ENCODE results near the gene ROM1. TPM values are rescaled to one million over a fixed set of nuclear protein-coding genes. Genes with fewer than 3 reads are reported as not detected.
"Not testable (repeated sequence)": the region's sequence is repeated elsewhere in the genome, so short reads cannot be mapped to it uniquely, and the experiment has no call there.

The ROM1 gene
- total and polyA plus RNA-seq, 5 donors: 6.1 to 7.9 (median 6.8) TPM

DNA sequence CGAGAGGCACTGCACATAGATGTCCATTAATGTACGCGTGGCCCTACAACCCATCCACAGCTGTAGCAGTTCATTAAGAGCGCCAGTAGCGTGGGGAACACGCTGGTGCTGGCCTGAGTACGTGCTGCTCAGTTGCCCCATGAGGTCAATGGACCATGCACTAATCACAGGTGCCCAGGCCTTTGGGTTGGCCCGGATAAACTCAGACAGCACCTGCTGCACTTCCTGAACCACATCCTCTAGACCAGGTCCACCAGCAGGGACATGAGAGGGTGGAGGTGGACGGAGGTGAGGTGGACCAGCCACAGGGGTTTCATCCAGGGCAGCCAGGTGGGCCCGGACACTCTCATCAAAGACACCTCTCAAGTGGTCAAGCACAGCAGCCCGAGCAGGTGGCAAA lies 36.4 kb downstream of the ROM1 start:
- intact Hi-C loops (cut with DNase I): no loop called here
- peaks cover 3% of the 10 kb centered on the region for H3K4me1 ChIP-seq (ENCODE audit: control insufficient read depth, insufficient read depth, low read length)
- 90% methylated on average over 11 of the region's 11 CpGs for WGBS

DNA sequence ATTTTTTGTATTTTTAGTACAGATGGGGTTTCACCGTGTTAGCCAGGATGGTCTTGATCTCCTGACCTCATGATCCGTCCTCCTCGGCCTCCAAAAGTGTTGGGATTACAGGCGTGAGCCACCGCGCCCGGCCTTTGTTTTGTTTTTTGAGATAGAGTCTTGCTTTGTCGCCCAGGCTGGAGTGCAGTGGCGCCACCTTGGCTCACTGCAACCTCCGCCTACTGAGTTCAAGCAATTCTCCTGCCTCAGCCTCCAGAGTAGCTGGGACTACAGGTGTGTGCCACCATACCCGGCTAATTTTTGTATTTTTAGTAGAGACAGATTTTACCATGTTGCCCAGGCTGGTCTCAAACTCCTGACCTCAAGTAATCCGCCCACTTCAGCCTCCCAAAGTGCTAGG lies 37.2 kb downstream of the ROM1 start:
- 94% methylated on average over 12 of the region's 12 CpGs for WGBS
- DNase-seq: not testable (repeated sequence)

More for the DNA sequence above, 36.4 kb downstream of the ROM1 start:
- DNase-seq (no peak), ATAC-seq (no peak)
- Histone ChIP-seq H3K4me3 (ENCODE audit: low read length) (no peak overlapping the region), H3K9me3 (ENCODE audit: control insufficient read depth, low read length) (no peaks in the 10 kb centered on the region), H3K27ac (ENCODE audit: low read length) (no peak overlapping the region), H3K27me3 (ENCODE audit: control insufficient read depth, insufficient read depth) (no peaks in the 10 kb centered on the region)

DNA sequence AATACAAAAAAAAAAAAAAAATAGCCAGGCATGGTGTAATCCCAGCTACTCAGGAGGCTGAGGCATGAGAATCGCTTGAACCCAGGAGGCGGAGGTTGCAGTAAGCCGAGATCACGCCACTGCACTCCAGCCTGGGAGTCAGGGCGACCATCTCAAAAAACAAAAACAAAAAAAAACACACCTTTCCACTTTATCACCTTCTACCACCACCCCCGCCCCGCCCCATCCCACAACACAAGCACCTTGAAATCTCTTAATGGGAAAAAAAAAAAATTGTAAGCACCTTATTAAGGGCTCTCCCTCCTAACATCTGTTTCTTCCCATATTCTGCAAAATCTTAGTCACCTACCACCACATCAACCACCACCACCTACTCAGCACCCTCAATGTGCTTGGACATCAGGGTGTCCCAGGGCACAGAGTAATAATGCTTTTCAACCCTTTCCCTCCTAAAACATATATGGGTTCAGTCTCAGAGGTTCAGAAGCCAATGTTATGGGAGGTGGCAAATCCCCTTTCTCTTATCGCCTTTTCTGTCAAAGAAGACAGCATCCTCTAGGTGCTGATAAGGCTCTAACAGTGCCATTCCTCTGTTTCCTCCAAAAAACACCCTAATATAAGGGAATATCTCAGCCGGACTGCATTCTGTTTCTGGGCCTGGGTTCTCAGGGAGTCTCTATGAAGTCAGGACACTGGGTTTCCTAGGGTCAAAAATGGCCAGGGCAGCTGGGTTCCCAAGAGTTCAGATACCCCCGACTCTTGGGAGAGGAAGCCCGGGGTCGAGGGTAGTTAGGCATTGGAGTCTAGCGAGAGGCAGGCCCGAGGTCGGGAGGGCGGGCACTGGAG lies 39.3 kb downstream of the ROM1 start:
- H3K27me3 ChIP-seq (ENCODE audit: control insufficient read depth, insufficient read depth): no peaks in the 10 kb centered on the region
- 37% methylated on average over 16 of the region's 16 CpGs for WGBS
- DNase-seq (no peak), ATAC-seq (no peak)
- H3K4me1 ChIP-seq (ENCODE audit: control insufficient read depth, insufficient read depth, low read length): no peaks in the 10 kb centered on the region
- H3K9me3 ChIP-seq (ENCODE audit: control insufficient read depth, low read length): no peaks in the 10 kb centered on the region
- H3K27ac ChIP-seq (ENCODE audit: low read length): peak overlapping the region; percentile 90
- intact Hi-C loops (cut with DNase I): loop anchor here in 1 of 4 donors (10.0 kb wide), 1 partner anchor 58 kb away; the partner anchor contains the start of gene TUT1
- peak overlapping the region; percentile 94 for H3K4me3 ChIP-seq (ENCODE audit: low read length)

More for the DNA sequence above, 37.2 kb downstream of the ROM1 start:
- H3K4me3 ChIP-seq (ENCODE audit: low read length); ATAC-seq; H3K27me3 ChIP-seq (ENCODE audit: control insufficient read depth, insufficient read depth); H3K9me3 ChIP-seq (ENCODE audit: control insufficient read depth, low read length); H3K4me1 ChIP-seq (ENCODE audit: control insufficient read depth, insufficient read depth, low read length); H3K27ac ChIP-seq (ENCODE audit: low read length): not testable (repeated sequence)
- intact Hi-C loops (cut with DNase I): loop anchor here in 1 of 4 donors (10.0 kb wide), 1 partner anchor 55 kb away; the partner anchor contains the start of gene TUT1

DNA sequence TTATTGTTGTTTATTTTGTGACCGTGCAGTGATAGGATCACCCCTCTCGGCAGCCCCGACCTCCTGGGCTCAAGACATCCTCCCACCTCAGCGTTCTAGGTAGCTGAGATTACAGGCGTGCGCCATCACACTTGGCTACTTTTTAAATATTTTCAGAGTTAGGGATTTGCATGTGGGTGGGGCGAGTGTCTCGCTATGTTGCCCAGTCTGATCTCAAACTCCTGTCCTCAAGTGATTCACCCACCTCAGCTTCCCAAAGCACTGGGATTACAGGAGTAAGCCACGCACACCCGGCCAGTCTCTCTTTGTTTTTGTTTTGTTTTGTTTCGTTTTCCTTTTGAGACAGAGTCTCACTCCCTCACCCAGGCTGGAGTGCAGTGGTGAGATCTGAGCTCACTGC lies 41.2 kb downstream of the ROM1 start:
- ATAC-seq: no peak
- Histone ChIP-seq H3K27ac (ENCODE audit: low read length) (no peak overlapping the region), H3K4me1 (ENCODE audit: control insufficient read depth, insufficient read depth, low read length) (no peaks in the 10 kb centered on the region), H3K4me3 (ENCODE audit: low read length) (no peak overlapping the region), H3K9me3 (ENCODE audit: control insufficient read depth, low read length) (no peaks in the 10 kb centered on the region), H3K27me3 (ENCODE audit: control insufficient read depth, insufficient read depth) (no peaks in the 10 kb centered on the region)
- no peak for DNase-seq
- WGBS: 89% methylated on average over 11 of the region's 11 CpGs
- intact Hi-C loops (cut with DNase I): loop anchor here in 1 of 4 donors (10.0 kb wide), 1 partner anchor 59 kb away; the partner anchor contains the start of gene TUT1

DNA sequence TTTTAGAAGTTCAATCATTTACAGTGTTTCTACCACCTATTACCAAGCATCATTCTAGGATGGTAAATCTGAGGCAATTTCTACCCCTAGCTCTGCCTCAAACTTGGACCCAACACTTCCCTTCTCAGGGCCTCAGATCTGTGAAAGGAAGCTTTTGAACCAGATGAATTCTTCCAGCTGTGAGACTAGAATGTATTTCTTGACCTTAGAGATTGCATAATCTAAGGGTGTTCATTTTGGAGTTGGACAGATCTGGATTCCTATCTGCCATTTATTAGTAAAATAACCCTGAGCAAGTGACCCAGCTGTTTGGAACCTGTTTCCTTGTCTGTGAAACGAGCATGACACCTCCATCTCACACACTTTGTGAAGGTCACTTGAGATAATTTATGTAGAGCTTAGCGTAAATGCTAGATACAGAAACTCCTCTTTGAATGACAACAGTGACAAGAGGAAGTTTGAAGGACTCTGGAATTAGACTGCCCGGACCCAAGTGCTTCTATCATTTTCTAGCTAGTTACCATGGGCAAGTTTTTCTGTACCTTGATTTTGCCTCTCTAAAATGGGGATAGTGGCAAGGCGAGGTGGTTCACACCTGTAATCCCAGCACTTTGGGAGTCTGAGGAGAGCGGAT lies 43.9 kb downstream of the ROM1 start:
- no peak overlapping the region for H3K27ac ChIP-seq (ENCODE audit: low read length)
- H3K27me3 ChIP-seq (ENCODE audit: control insufficient read depth, insufficient read depth): no peaks in the 10 kb centered on the region
- H3K4me1 ChIP-seq (ENCODE audit: control insufficient read depth, insufficient read depth, low read length): no peaks in the 10 kb centered on the region
- WGBS: 52% methylated on average over 5 of the region's 5 CpGs
- ATAC-seq (no peak), DNase-seq (no peak)
- H3K4me3 ChIP-seq (ENCODE audit: low read length): no peak overlapping the region
- intact Hi-C loops (cut with DNase I): loop anchor here in 1 of 4 donors (10.0 kb wide), 1 partner anchor 62 kb away; the partner anchor contains the start of gene TUT1
- H3K9me3 ChIP-seq (ENCODE audit: control insufficient read depth, low read length): no peaks in the 10 kb centered on the region

DNA sequence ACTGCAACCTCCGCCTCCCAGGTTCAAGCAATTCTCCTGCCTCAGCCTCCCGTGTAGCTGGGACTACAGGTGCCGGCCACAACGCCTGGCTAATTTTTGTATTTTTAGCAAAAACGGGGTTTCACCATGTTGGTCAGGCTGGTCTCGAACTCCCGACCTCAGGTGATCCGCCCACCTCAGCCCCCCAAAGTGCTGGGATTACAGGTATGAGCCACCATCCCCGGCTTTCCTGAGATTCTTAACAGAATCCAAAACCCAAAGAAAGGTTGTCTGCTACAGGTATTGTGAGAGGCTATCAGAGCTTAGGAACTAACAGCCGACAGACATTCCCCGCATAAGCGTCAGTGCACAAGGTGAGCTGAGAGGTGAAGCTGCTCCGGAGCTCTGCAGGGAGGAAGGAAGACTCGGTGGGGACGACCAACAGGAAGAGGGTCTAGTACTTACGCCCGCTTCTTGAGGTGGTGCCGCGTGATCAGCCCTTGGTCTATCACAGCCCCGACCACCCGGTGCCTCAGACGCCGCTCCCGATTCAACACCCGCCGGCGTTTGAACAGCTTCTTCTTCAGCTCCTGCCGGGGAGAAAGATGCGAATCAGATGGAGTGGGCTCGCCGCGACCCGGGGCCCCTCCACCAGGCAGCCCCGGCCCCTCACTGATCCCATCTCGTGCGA lies 51.5 kb downstream of the ROM1 start:
- 3% methylated on average over 36 of the region's 36 CpGs for WGBS
- Histone ChIP-seq H3K4me1 (ENCODE audit: control insufficient read depth, insufficient read depth, low read length) (peaks cover 9% of the 10 kb centered on the region), H3K27ac (ENCODE audit: low read length) (peak overlapping the region; percentile 91), H3K27me3 (ENCODE audit: control insufficient read depth, insufficient read depth) (no peaks in the 10 kb centered on the region), H3K9me3 (ENCODE audit: control insufficient read depth, low read length) (no peaks in the 10 kb centered on the region), H3K4me3 (ENCODE audit: low read length) (peak overlapping the region; percentile 89)
- DNase-seq (no peak), ATAC-seq (peak; percentile 25 to 39)
- intact Hi-C loops (cut with DNase I): no loop called here

Small RNA genes lying within 50 kb of the gene (microRNA-seq; reads per million reads assigned to microRNA genes)
- gene MIR6747: 0 to 0.42 reads per million in 2 donors

Other genes with a start within 250 kb of the ROM1 start
- gene SCGB1A1, start 194.2 kb upstream of the ROM1 start, total RNA-seq: not detected
- not detected for gene SCGB1A1, start 194.2 kb upstream of the ROM1 start, polyA plus RNA-seq
- gene AHNAK, start 66.5 kb upstream of the ROM1 start, total RNA-seq: 100 to 1,000 TPM; 289 to 371 (median 320) TPM
- 78.1 TPM for gene AHNAK, start 66.5 kb upstream of the ROM1 start, polyA plus RNA-seq
- 1,000 to 10,000 TPM in 1 of 4 donors, 100 to 1,000 TPM in 3; 807 to 1,060 (median 897) TPM for gene EEF1G, start 39.4 kb upstream of the ROM1 start, total RNA-seq
- 770 TPM for gene EEF1G, start 39.4 kb upstream of the ROM1 start, polyA plus RNA-seq
- 10 to 100 TPM in 3 of 4 donors, 1 to 10 TPM in 1; 8.0 to 15.3 (median 11.5) TPM for gene TUT1, start 21.7 kb upstream of the ROM1 start, total RNA-seq
- 10.7 TPM for gene TUT1, start 21.7 kb upstream of the ROM1 start, polyA plus RNA-seq
- 10 to 100 TPM; 34.8 to 47.6 (median 38.3) TPM for gene MTA2, start 11.4 kb upstream of the ROM1 start, total RNA-seq
- 24.1 TPM for gene MTA2, start 11.4 kb upstream of the ROM1 start, polyA plus RNA-seq
- gene EML3, start 482 bp upstream of the ROM1 start, total RNA-seq: 10 to 100 TPM; 23.5 to 33.3 (median 26.7) TPM
- 23.9 TPM for gene EML3, start 482 bp upstream of the ROM1 start, polyA plus RNA-seq
- gene B3GAT3, start 8.7 kb downstream of the ROM1 start, total RNA-seq: 10 to 100 TPM; 10.7 to 23.1 (median 16.7) TPM
- gene B3GAT3, start 8.7 kb downstream of the ROM1 start, polyA plus RNA-seq: 18.7 TPM
- 100 to 1,000 TPM; 112 to 137 (median 122) TPM for gene GANAB, start 33.4 kb downstream of the ROM1 start, total RNA-seq
- gene GANAB, start 33.4 kb downstream of the ROM1 start, polyA plus RNA-seq: 66.5 TPM
- gene INTS5, start 40.0 kb downstream of the ROM1 start, total RNA-seq: 10 to 100 TPM; 10.4 to 13.3 (median 11.8) TPM
- gene INTS5, start 40.0 kb downstream of the ROM1 start, polyA plus RNA-seq: 6.1 TPM
- 10 to 100 TPM; 30.6 to 41.1 (median 35.2) TPM for gene C11orf98, start 52.0 kb downstream of the ROM1 start, total RNA-seq
- 79.7 TPM for gene C11orf98, start 52.0 kb downstream of the ROM1 start, polyA plus RNA-seq
- gene CSKMT, start 52.1 kb downstream of the ROM1 start, total RNA-seq: 1 to 10 TPM; 6.6 to 9.5 (median 7.3) TPM
- gene CSKMT, start 52.1 kb downstream of the ROM1 start, polyA plus RNA-seq: 5.2 TPM
- gene UQCC3, start 58.4 kb downstream of the ROM1 start, total RNA-seq: 1 to 10 TPM; 5.2 to 8.6 (median 6.5) TPM
- gene UQCC3, start 58.4 kb downstream of the ROM1 start, polyA plus RNA-seq: 12.9 TPM
- 1 to 10 TPM; 3.2 to 5.8 (median 3.6) TPM for gene LBHD1, start 59.0 kb downstream of the ROM1 start, total RNA-seq
- gene LBHD1, start 59.0 kb downstream of the ROM1 start, polyA plus RNA-seq: 7.3 TPM
- gene UBXN1, start 65.8 kb downstream of the ROM1 start, total RNA-seq: 10 to 100 TPM; 76.6 to 95.7 (median 83.6) TPM
- 101 TPM for gene UBXN1, start 65.8 kb downstream of the ROM1 start, polyA plus RNA-seq
- gene LRRN4CL, start 76.3 kb downstream of the ROM1 start, total RNA-seq: 1 to 10 TPM; 1.4 to 3.3 (median 2.3) TPM
- gene LRRN4CL, start 76.3 kb downstream of the ROM1 start, polyA plus RNA-seq: 3.0 TPM
- gene BSCL2, start 94.2 kb downstream of the ROM1 start, total RNA-seq: 10 to 100 TPM; 20.0 to 27.6 (median 26.5) TPM
- 34.3 TPM for gene BSCL2, start 94.2 kb downstream of the ROM1 start, polyA plus RNA-seq
- not detected for gene GNG3, start 94.4 kb downstream of the ROM1 start, total RNA-seq
- gene GNG3, start 94.4 kb downstream of the ROM1 start, polyA plus RNA-seq: 0.57 TPM
- 10 to 100 TPM; 29.3 to 37.2 (median 35.5) TPM for gene HNRNPUL2, start 114.2 kb downstream of the ROM1 start, total RNA-seq
- gene HNRNPUL2, start 114.2 kb downstream of the ROM1 start, polyA plus RNA-seq: 33.2 TPM
- gene TTC9C, start 115.2 kb downstream of the ROM1 start, total RNA-seq: 10 to 100 TPM; 11.7 to 17.0 (median 14.6) TPM
- 18.4 TPM for gene TTC9C, start 115.2 kb downstream of the ROM1 start, polyA plus RNA-seq
- gene ZBTB3, start 140.9 kb downstream of the ROM1 start, total RNA-seq: 10 to 100 TPM in 2 of 4 donors, 1 to 10 TPM in 2; 7.8 to 14.5 (median 9.5) TPM
- 4.0 TPM for gene ZBTB3, start 140.9 kb downstream of the ROM1 start, polyA plus RNA-seq
- gene POLR2G, start 148.3 kb downstream of the ROM1 start, total RNA-seq: 10 to 100 TPM; 34.4 to 43.3 (median 37.4) TPM
- gene POLR2G, start 148.3 kb downstream of the ROM1 start, polyA plus RNA-seq: 51.1 TPM
- gene TAF6L, start 158.1 kb downstream of the ROM1 start, total RNA-seq: 10 to 100 TPM in 1 of 4 donors, 1 to 10 TPM in 3; 8.0 to 17.1 (median 9.6) TPM
- gene TAF6L, start 158.1 kb downstream of the ROM1 start, polyA plus RNA-seq: 10.4 TPM
- 10 to 100 TPM; 19.2 to 21.8 (median 19.7) TPM for gene TMEM179B, start 174.1 kb downstream of the ROM1 start, total RNA-seq
- 29.7 TPM for gene TMEM179B, start 174.1 kb downstream of the ROM1 start, polyA plus RNA-seq
- 10 to 100 TPM; 12.7 to 17.2 (median 16.3) TPM for gene TMEM223, start 178.7 kb downstream of the ROM1 start, total RNA-seq
- gene TMEM223, start 178.7 kb downstream of the ROM1 start, polyA plus RNA-seq: 29.5 TPM
- gene NXF1, start 192.2 kb downstream of the ROM1 start, total RNA-seq: 10 to 100 TPM; 40.3 to 56.4 (median 47.1) TPM
- 45.8 TPM for gene NXF1, start 192.2 kb downstream of the ROM1 start, polyA plus RNA-seq
- 10 to 100 TPM; 20.1 to 27.8 (median 21.8) TPM for gene STX5, start 218.8 kb downstream of the ROM1 start, total RNA-seq
- gene STX5, start 218.8 kb downstream of the ROM1 start, polyA plus RNA-seq: 14.4 TPM
- gene TEX54, start 219.6 kb downstream of the ROM1 start, total RNA-seq: not detected
- not detected for gene TEX54, start 219.6 kb downstream of the ROM1 start, polyA plus RNA-seq
- 10 to 100 TPM; 24.8 to 28.7 (median 26.6) TPM for gene WDR74, start 226.3 kb downstream of the ROM1 start, total RNA-seq
- gene WDR74, start 226.3 kb downstream of the ROM1 start, polyA plus RNA-seq: 17.9 TPM

Data from right cardiac atrium (tissue), 5 donors.